ENCODE results near the gene SVEP1. TPM values are rescaled to one million over a fixed set of nuclear protein-coding genes. Genes with fewer than 3 reads are reported as not detected.

Gene SVEP1
- total RNA-seq, 1 experiment from 2014 or later, result 0.05 TPM

DNA sequence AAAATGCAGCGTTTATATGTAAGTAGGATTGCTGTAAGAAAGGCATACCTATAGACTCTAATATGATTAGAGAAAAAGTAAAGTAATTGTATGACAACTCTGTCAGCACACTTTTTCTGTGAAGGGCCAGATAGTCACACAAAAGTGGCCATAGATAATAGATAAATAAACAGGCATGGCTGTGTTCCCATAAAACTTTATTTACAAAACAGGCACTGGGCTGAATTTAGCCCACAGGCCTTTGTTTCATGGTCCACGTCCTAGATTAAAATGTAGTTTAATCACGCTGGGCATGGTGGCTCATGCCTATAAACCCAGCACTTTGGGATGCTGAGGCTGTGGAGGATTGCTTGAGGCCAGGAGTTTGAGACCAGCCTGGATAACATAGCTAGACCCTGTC lies 233.2 kb downstream of the SVEP1 start:
- ATAC-seq (no peak), DNase-seq (ENCODE audit: low read depth, low spot score) (no peak)
- Histone ChIP-seq H3K9me3 (ENCODE audit: control insufficient read depth, insufficient read depth, low read depth, low read length) (no peaks in the 10 kb centered on the region), H3K4me3 (ENCODE audit: low read depth in 2 of 2, low read length in 2 of 2) (no peak overlapping the region), H3K36me3 (ENCODE audit: control insufficient read depth, insufficient read depth, low read length) (no peaks in the 10 kb centered on the region), H3K4me1 (ENCODE audit: control insufficient read depth, insufficient read depth, low read length) (no peaks in the 10 kb centered on the region), H3K27me3 (ENCODE audit: control insufficient read depth, insufficient read depth, low read length) (no peaks in the 10 kb centered on the region), H3K27ac (ENCODE audit: low read length) (no peak overlapping the region)
- ChIA-PET POLR2A (no interaction called here), CTCF (no interaction called here)
- TF ChIP-seq TCF7L2 (IDR thresholded peaks at IDR 0.05; ENCODE audit: low read depth, low read length) (no peak), POLR2AphosphoS5 (IDR thresholded peaks at IDR 0.05; ENCODE audit: low read depth, low read length) (no peak), SIN3A (IDR thresholded peaks at IDR 0.05; ENCODE audit: borderline replicate concordance, insufficient read depth, low read depth, low read length) (no peak)
- TF ChIP-seq, protein P1, sequence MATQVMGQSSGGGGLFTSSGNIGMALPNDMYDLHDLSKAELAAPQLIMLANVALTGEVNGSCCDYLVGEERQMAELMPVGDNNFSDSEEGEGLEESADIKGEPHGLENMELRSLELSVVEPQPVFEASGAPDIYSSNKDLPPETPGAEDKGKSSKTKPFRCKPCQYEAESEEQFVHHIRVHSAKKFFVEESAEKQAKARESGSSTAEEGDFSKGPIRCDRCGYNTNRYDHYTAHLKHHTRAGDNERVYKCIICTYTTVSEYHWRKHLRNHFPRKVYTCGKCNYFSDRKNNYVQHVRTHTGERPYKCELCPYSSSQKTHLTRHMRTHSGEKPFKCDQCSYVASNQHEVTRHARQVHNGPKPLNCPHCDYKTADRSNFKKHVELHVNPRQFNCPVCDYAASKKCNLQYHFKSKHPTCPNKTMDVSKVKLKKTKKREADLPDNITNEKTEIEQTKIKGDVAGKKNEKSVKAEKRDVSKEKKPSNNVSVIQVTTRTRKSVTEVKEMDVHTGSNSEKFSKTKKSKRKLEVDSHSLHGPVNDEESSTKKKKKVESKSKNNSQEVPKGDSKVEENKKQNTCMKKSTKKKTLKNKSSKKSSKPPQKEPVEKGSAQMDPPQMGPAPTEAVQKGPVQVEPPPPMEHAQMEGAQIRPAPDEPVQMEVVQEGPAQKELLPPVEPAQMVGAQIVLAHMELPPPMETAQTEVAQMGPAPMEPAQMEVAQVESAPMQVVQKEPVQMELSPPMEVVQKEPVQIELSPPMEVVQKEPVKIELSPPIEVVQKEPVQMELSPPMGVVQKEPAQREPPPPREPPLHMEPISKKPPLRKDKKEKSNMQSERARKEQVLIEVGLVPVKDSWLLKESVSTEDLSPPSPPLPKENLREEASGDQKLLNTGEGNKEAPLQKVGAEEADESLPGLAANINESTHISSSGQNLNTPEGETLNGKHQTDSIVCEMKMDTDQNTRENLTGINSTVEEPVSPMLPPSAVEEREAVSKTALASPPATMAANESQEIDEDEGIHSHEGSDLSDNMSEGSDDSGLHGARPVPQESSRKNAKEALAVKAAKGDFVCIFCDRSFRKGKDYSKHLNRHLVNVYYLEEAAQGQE (IDR thresholded peaks at IDR 0.05; ENCODE audit: insufficient read depth in 1 of 2, low read depth in 2 of 2, low read length in 1 of 2), result no peak
- TF ChIP-seq, protein P2, sequence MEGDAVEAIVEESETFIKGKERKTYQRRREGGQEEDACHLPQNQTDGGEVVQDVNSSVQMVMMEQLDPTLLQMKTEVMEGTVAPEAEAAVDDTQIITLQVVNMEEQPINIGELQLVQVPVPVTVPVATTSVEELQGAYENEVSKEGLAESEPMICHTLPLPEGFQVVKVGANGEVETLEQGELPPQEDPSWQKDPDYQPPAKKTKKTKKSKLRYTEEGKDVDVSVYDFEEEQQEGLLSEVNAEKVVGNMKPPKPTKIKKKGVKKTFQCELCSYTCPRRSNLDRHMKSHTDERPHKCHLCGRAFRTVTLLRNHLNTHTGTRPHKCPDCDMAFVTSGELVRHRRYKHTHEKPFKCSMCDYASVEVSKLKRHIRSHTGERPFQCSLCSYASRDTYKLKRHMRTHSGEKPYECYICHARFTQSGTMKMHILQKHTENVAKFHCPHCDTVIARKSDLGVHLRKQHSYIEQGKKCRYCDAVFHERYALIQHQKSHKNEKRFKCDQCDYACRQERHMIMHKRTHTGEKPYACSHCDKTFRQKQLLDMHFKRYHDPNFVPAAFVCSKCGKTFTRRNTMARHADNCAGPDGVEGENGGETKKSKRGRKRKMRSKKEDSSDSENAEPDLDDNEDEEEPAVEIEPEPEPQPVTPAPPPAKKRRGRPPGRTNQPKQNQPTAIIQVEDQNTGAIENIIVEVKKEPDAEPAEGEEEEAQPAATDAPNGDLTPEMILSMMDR (IDR thresholded peaks at IDR 0.05), result no peak
- intact Hi-C loops (cut with micrococcal nuclease; ENCODE audit: unreplicated experiment) (no loop called here), in situ Hi-C loops (cut with HindIII; ENCODE audit: low pct_unique_long_range_greater_than_20kb, low sequenced_read_pairs) (no loop called here)
- BruUV-seq (replicated peaks), result no TSS peak

DNA sequence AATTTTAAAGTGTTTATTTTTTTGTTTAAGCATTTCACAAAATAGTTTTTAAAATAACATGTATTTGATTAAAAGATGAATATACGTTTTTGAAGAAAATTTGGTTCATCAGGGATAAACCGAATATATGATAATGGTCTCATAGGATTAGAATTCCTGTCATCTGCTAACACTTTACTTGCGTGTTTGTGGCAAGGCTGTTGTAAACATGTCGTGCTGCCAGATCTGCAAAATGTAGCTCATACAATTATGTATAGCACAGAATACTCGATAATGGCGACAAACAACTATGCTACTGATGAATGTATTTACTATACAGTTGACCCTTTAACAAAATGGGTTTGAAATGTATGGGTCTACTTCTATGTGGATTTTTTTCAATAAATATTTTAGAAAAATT lies 234.7 kb downstream of the SVEP1 start:
- H3K4me1 ChIP-seq (ENCODE audit: control insufficient read depth, insufficient read depth, low read length), result no peaks in the 10 kb centered on the region
- ChIA-PET CTCF (no interaction called here), POLR2A (no interaction called here)
- H3K9me3 ChIP-seq (ENCODE audit: control insufficient read depth, insufficient read depth, low read depth, low read length), result no peaks in the 10 kb centered on the region
- H3K36me3 ChIP-seq (ENCODE audit: control insufficient read depth, insufficient read depth, low read length), result no peaks in the 10 kb centered on the region
- DNase-seq (ENCODE audit: low read depth, low spot score) (no peak), ATAC-seq (no peak)
- intact Hi-C loops (cut with micrococcal nuclease; ENCODE audit: unreplicated experiment), result no loop called here
- no peak overlapping the region for H3K4me3 ChIP-seq (ENCODE audit: low read depth in 2 of 2, low read length in 2 of 2)
- H3K27me3 ChIP-seq (ENCODE audit: control insufficient read depth, insufficient read depth, low read length), result no peaks in the 10 kb centered on the region
- BruUV-seq (replicated peaks), result no TSS peak
- in situ Hi-C loops (cut with HindIII; ENCODE audit: low pct_unique_long_range_greater_than_20kb, low sequenced_read_pairs), result no loop called here
- TF ChIP-seq SIN3A (IDR thresholded peaks at IDR 0.05; ENCODE audit: borderline replicate concordance, insufficient read depth, low read depth, low read length), result no peak
- TF ChIP-seq, protein P2 (IDR thresholded peaks at IDR 0.05), result no peak
- no peak for TF ChIP-seq TCF7L2 (IDR thresholded peaks at IDR 0.05; ENCODE audit: low read depth, low read length)
- TF ChIP-seq, protein P1 (IDR thresholded peaks at IDR 0.05; ENCODE audit: insufficient read depth in 1 of 2, low read depth in 2 of 2, low read length in 1 of 2), result no peak
- no peak for TF ChIP-seq POLR2AphosphoS5 (IDR thresholded peaks at IDR 0.05; ENCODE audit: low read depth, low read length)
- H3K27ac ChIP-seq (ENCODE audit: low read length), result no peak overlapping the region
